Head of caudate nucleus (tissue), 42 donors: Measurements from ENCODE around the gene DHRS1.

ENCODE experiments used
- DNase-seq, 42 donors: peaks; one replicate each; pipeline versions ENCODE4 v3.0.0 to v3.0.0-alpha.2; 2020 to 2021; ENCODE audit warnings: mixed read lengths in 7 of 42
- intact Hi-C: fragments of 100-400 bp; cut with DNase I; formaldehyde crosslinking; loops from one replicate; pipeline ENCODE4 v1.15.0; 2022

Gene DHRS1

DNA sequence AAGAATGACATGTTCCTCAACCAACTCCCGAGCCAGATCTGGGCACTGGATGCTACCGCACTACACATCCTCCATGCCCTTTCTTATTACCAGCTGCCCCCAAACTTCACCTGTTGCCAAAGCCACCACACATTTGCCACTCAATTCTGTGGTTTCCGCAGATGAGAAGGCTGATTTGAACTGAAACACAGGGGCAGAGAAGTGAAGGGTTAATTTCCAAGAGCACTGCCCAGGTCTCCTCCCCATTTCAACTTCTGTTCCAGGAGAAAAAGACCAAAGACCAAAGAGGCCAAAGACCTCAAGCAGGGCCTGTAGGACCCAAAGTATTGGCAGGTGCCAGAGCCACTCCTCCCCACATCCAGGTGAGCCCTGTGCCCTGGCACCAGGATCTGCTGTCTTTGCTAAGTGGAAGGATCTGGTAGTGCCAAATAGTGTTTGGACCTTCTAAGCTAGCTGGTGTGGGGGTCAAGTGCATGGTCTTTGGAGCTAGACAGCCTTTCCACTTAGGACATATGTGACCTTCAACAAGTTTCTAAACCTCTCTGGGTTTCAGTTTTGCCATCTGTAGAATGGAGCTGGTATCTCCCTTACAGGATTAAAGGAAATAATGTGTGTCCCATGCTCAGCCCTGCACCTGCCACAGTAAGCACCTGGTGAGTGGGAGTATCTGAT is 8.0 kb downstream of the DHRS1 start:
- intact Hi-C loops: no loop called here

DNA sequence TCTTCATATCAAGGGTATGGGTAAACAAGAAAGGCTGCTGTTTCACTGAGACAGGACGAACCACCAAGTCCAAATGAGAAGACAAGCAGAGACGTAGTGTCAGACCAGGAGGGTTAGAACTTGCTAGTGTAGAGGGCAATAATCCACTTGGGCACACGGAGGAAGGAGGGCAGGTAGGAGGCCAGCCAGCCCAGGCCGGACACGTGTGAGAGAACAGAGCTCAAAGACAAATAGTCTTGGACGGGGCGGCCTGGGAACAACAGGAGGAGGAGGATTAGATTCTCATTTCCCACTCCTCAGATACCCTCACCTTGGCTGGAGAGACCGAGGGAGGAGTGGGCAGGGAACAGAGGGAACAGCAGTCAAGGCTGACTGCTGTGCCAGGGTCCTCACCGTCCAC is 8.8 kb downstream of the DHRS1 start:
- intact Hi-C loops: no loop called here
- no peak for DNase-seq

More for the DNA sequence above, 8.0 kb downstream of the DHRS1 start:
- DNase-seq: no peak

DNA sequence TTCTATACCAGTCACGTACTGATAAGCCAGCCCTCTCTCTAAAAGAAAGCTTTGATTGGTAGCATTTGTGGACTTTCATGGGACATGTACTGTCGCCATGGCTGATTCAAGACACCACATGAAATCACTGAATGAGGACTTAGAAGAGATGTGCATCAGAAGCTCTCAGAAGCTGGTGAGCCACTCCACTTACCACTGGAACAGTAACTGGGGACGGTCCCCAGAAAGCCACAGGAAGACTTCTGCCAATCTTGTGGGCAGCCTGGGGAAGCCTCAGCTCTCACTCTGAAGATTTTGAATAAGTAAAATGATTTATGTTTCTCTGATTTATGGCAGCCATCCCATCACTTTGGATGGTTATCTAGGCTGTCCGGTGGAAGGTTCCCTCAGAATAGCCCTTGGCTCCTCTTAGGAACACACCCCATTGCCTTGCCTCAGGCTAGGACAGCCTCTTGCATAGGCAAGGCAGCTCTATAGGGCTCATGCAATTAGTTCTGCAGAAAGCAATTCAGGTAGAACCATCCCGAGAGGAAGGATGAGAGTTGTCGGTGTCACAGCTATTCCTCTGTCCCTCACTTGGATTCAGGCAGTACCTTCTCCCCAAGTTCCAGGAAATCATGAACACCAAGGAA is 9.8 kb downstream of the DHRS1 start:
- no peak for DNase-seq
- intact Hi-C loops: no loop called here

DNA sequence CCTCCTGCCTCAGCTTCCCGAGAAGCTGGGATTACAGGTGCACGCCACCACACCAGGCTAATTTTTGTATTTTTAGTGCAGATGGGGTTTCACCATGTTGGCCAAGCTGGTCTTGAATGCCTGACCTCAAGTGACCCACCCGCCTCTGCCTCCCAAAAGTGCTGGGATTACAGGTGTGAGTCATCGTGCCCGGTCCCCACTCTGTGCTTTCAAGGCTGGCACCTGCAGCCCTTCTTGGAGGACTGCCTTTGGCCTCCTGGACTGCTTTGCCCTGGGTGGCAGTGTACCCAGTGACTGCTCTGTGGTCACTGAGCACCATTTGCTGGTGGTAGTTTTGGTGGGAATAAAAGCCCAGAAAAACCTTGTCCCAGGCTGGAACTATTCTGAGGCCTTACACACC is 12.6 kb downstream of the DHRS1 start:
- intact Hi-C loops: no loop called here

DNA sequence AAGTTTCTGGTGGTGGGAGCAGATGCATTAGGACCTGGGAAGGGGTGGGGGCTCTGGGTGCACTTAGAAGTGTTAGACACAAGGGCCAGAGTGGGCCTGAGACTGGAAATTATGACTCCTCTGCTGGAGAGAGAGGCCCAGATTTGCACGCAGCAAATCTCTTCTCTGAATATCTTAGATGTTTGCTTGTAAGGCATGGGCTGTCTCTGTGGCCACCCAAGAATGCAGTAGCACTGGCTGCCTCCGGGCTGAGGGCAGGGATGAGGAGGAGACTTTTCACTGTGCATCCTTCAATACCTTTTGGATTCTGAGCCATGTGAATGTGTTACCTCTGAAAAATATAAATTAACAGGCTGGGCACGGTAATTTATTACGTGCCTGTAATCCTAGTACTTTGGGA is 14.2 kb downstream of the DHRS1 start:
- intact Hi-C loops: no loop called here
- no peak for DNase-seq

More for the DNA sequence above, 12.6 kb downstream of the DHRS1 start:
- DNase-seq: no peak

DNA sequence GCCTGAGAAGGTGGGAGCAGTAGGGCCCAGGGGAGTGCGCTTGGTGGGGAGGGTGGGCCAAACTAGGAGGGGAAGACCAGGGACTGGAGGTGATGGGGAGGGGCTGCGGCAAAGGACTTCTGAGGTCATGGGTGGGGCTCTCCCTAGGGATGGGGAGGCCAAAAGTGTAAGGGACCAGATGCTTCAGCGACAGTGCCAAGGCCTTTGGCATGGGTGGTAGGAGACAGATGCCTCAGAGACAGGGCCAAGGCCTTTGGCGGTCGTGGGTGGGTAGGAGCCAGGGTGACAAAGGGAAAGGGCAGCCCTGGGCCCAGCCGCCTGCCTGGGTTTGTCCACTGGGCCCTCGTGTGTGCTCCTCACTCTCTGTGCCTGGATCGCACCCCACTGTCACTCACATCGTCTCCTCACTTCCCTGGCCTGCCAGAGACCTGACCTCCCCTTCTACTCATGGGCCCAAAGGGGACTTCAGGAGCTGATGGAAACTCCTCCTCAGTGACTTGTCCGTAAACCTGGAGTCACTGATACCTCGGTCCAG is 15.0 kb downstream of the DHRS1 start:
- no peak for DNase-seq
- intact Hi-C loops: no loop called here

DNA sequence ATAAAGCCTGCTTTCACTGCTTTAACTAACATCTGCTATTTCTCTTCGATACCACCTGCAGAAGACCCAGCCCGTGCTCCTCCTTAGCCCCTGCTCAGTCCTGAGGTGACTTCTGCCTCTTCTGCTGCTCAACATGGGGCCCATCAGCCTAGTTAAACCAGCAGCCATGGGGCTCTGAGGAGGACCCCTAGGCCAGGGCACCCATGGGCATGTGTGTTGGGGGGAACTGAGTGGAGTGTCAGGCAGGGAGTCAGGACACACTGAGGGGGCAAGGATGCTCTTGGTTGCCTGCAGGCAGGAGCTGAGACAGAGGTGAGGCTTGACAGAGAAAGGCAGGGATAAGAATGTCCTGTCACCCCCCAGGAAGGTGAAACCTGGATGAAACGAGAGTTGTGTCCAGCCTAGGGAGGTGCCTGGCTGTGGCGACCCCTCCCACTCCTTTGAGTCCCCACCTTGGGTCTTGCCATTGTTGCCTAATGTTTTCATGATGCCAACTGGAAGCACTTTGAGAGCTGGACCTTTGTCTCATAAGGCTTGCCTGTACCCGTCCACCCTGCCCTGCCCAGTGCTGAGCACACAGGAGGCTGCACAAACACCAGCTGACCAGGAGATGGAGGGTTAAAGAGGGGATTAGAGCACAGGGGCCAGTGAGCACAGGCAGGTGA is 15.7 kb downstream of the DHRS1 start:
- intact Hi-C loops: no loop called here
- no peak for DNase-seq

DNA sequence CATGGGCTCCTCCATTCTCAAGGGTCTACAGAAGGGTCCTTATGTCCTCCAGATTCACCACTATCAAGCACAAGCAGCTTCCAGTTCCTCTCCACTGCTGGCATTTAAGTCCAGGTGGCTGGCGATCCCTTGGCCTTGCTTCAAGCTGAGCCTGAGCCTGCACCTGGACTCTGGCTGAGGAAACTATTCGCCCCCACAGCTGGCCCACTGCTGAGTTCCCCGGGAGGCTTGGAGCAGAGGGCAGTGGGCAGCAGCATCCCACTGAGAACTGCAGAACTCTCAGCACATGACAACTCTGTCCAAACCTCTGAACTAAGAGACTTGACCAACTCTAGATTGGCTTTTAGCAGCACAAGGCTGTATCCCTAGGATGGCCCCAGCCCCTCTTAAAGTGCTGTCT is 16.8 kb downstream of the DHRS1 start:
- intact Hi-C loops: no loop called here
- no peak for DNase-seq

DNA sequence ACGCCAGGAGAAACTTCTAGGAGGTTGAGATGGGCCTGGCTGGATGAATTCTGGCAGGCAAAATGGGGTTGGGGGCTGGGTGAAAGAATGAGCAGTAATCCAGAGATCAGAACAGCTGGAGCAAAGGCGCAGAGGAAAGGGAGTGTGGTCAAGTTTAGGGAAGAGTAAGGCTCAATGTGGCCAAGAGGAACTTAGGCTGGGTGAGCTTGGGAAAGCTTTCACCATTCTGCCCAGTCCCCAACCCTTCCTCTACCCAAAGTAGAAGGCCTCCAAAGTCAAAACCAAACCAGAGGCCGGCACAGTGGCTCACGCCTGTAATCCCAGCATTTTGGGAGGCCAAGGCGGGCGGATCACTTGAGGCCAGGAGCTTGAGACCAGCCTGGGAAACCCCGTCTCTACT is 17.9 kb downstream of the DHRS1 start:
- no peak for DNase-seq
- intact Hi-C loops: no loop called here

DNA sequence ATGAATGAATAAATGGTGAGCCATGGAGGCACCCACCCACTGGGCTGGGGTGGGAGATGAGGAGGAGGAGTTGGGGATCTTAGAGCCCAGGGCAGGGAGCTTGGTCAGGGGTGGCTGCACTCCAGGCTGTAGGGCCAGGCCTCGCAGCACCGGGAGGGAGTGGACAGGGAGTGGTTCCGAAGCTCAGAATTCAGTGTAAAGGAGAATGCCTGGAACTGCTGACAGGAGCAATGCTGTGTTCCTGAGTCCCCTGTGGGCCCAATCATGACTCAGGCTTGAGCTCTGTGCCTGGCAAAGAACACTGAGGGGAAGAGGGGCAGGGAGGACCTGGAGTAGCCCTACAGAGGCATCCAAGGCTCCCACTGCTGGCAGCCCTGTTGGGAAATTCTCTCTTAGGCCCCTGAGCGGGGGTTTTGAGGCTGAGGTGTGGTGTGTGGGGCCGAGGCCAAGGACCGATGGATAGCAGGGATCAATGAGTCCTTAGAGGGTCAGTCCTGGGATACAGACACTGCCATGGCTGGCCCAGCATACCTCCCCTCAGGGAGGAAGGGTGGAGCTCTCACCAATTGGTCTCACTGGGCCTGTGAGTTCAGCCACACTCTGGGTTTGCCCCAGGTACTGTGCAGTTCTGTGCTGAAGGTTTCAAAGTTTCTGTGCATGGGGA is 18.7 kb downstream of the DHRS1 start:
- intact Hi-C loops: no loop called here
- no peak for DNase-seq

DNA sequence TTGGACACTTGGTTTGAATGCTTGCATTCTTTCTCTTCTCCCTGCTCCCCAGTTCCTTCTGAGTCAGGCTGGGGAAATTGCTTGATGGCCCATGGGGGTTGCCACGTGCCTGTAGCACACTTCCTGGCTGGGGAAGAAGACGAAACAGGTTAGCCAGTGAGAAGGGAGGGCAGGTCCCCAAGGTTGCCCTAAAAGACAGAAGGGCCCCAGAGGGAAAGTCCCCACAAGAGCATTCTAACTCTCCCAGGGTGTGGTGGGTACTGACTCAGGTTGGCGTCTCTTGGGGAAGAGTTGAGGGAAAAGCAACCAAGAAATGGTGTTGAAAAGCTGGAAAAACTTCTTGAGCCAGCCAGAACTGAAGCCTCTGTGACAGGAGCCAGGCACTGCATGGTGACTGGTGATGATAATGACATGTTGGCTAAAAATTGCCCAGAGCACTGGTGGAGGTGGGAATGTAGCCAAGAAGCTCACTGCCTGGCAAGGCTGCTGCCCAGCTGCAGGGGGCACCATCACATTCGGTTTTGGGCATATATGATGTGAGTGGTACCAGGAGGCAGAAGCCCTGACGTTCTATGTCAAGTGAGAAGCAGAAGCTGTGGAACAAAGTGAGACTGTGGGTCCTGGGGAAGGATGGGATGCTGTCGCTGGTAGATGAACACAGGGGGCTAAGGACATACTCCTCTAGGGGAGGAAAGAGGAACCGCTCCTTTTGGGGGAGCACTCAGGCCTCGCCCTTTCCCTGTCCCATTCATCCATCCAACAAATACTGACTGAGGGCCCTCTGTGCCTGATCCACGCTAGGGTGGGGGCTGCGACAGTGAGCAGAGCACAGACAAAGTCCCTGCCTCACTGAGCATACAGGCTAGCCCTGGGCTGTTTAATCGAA is 20.0 kb downstream of the DHRS1 start:
- intact Hi-C loops: no loop called here
- peak in 36 of 42 donors; percentile 7 to 79 (median 48) for DNase-seq

DNA sequence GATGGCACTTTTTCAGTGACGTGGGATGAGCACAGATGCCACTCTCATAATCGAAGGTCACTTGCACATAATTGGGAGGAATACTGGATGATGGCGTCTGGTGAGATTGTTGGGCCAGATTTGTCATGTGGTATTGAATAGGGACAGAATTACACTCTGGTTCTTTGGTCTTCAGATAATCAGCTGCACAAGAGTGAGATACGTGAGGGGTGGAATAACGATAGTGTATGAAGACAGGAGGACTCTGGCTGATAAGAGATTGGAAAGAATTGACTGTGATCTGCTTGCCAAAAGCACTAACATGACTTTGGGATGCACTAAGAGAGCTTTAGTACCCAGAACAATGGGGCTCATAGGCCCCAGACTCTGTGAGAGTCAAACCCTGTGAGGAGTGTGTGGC is 21.2 kb downstream of the DHRS1 start:
- DNase-seq: no peak
- intact Hi-C loops: no loop called here

DNA sequence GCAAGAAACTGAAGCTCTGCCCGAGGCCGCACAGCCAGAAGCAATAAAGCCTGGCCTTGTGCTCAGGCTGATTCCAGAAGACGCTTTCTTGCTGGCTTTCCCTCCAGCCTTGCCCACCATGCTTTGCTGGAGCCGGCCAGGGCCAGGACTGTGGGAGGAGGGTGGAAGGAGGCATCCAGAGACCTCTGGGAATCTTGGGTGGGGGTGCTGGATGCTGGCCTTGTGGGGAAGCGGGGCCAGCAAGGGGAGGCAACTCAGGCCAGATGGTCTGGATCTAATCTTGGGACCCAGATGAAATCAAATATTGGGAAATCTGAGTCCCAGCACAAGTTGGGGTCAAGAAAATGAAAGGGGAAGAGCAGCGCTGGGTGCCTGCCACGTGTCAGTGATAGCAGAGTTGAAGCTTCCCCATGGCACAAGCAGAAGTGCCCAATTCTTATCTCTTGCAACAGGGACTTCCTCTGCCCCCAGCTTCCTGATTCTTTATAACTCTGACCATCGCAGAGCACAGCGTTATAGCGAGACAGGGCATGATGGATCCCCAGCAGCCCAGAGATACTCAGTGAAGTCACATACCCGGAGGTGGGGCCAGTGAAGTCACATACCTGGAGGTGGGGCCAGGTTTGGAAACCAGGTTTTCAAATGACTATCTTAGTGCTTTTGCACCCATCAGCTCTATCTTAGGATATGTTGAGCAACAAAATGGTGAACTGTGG is 21.8 kb downstream of the DHRS1 start:
- peak in 18 of 42 donors; percentile 7 to 57 (median 24) for DNase-seq
- intact Hi-C loops: no loop called here

DNA sequence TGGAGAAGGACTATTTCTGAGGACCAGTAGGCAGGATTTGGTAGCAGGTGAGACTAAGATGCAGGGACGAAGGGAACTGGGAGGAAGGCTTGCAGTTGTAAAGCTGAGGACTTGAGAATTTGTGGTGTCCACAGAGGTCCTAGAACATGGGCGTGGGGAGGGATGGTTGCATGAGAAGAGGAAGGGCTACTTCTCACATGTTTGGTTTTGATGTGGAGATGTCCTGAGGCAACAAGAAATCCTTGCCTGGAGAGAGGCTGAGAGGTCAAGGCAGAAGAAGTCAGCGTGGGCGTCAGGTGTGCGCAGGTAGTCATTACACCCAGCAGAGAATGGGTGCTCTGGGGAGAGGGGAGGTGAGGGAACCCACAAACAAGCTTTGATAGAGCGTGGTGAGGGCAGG is 22.5 kb downstream of the DHRS1 start:
- no peak for DNase-seq
- intact Hi-C loops: no loop called here

DNA sequence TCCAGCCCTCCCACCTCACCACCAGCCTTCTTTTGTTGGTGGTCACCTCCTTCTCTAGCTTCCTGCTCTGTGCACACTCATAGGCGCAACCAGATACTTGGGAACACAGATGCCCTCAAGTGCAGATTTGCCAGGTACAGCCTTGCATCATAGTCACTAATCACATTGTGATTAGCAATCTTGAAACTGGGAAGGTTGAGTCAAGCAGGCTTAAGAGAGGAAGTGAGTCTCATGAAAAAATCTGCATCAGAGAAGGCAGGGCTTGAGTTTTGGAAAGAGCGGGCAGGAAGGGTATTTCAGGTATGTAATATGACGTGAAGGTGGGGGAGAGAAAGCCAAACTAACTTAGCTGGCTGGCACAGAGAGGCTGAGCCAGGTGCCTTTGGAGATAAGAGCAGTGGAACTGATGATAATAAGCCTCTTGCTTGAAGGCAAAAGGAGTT is 25.5 kb downstream of the DHRS1 start:
- peak in 6 of 42 donors; percentile 9 to 38 (median 23) for DNase-seq
- intact Hi-C loops: no loop called here

DNA sequence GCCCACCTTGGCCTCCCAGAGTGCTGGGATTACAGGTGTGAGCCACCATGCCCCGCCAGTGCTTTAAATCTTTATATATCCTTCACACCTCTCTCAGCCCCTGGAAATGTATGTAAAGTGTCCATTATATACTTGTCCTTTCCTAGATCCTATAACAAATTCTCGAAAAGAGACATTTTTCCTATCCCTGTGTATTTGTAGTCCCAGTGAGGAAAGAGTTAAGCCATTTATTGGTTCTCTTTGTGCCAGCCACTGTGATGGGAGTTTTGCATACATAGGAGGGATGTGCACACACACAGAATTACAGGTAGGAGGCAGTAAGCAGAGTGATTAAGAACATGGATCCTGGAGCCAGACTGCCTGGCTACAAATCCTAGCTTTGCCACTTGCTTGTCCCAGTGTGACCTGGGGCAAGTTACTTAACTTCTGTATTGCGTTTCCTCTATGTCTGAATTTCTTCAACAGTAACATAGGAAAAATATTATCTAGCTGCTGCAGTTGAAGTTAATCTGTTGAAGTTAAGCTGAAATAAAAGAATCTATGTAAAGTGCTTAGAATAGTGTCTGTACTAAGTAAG is 26.1 kb downstream of the DHRS1 start:
- DNase-seq: no peak
- intact Hi-C loops: no loop called here

DNA sequence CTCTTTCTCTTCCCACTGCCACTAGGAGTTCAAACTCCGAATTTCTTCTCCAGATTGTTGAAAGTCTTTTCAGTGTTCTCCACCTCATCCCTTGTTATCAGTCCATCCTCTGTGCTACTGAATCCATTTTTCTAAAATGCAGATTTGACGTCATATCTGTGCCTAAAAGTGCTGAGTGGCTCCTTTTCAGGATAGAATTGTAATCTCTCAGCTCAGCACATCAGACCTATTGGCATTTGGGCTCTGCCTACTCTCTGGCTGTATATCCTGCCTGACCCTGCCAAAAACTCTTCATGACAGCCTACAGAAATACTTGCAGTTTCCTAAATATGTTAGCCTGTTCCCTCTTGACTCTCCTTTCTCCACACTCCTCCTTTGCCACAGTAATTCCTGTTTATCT is 27.1 kb downstream of the DHRS1 start:
- intact Hi-C loops: no loop called here
- no peak for DNase-seq

DNA sequence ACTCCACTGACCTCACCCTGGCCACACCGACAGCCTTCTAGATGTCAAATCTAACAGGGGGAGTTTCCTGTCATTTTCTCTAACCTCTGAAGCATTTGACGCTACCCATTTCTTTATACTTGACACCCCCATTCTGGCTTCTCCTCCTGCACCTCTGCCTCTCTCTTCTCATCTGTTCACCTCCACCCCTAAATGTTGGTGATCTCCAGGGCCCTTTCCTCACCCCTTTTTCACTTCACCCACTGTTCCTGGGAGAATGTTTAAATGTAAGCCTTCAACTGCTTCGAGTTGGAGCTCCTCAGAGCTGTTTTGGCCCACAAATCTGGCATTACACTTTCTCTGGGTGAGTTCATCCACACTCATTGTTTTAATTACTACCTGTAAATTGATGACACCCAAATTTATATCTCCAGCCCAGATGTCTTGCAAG is 27.7 kb downstream of the DHRS1 start:
- intact Hi-C loops: no loop called here
- no peak for DNase-seq
